Germinal center (tissue), 1 donor: ENCODE measurements around the gene SEMA4B.
"Not testable (repeated sequence)": the region's sequence is repeated elsewhere in the genome, so short reads cannot be mapped to it uniquely, and the experiment has no call there.

Experiments used
- DNase-seq: peaks from one replicate; pipeline ENCODE4 v3.0.0; 2012; ENCODE audit warnings: mixed read lengths, low spot score

SEMA4B gene, protein sequence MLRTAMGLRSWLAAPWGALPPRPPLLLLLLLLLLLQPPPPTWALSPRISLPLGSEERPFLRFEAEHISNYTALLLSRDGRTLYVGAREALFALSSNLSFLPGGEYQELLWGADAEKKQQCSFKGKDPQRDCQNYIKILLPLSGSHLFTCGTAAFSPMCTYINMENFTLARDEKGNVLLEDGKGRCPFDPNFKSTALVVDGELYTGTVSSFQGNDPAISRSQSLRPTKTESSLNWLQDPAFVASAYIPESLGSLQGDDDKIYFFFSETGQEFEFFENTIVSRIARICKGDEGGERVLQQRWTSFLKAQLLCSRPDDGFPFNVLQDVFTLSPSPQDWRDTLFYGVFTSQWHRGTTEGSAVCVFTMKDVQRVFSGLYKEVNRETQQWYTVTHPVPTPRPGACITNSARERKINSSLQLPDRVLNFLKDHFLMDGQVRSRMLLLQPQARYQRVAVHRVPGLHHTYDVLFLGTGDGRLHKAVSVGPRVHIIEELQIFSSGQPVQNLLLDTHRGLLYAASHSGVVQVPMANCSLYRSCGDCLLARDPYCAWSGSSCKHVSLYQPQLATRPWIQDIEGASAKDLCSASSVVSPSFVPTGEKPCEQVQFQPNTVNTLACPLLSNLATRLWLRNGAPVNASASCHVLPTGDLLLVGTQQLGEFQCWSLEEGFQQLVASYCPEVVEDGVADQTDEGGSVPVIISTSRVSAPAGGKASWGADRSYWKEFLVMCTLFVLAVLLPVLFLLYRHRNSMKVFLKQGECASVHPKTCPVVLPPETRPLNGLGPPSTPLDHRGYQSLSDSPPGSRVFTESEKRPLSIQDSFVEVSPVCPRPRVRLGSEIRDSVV

DNA sequence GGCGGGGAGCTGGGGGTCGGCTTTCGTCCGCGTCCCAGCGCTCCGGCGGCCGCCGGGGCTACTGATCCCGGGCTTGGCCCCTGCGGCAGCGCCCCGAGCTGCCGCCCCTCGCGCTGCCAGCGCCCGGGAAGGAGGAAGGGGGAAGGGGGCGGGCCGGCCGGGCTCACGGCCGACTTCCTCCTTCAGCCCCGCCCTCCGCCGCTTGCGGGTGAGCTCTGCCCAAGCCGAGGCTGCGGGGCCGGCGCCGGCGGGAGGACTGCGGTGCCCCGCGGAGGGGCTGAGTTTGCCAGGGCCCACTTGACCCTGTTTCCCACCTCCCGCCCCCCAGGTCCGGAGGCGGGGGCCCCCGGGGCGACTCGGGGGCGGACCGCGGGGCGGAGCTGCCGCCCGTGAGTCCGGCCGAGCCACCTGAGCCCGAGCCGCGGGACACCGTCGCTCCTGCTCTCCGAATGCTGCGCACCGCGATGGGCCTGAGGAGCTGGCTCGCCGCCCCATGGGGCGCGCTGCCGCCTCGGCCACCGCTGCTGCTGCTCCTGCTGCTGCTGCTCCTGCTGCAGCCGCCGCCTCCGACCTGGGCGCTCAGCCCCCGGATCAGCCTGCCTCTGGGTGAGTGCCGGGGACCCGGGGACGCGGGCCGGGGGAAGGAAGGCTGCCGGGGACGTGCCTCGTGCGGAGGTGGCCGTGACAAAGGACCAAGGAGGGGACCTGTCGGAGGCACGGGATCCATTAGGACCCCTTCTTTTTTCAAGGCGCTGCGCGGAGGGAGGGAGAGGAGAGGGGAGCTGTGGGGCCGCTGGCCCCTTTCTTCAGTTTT, at the start of gene SEMA4B:
Gene SEMA4B, plus strand, starts transcription at position 201 of the 814 bp plus-strand sequence. Its CDS starts 249 bp downstream, at position 450.
- DNase-seq = peak; percentile 92

DNA sequence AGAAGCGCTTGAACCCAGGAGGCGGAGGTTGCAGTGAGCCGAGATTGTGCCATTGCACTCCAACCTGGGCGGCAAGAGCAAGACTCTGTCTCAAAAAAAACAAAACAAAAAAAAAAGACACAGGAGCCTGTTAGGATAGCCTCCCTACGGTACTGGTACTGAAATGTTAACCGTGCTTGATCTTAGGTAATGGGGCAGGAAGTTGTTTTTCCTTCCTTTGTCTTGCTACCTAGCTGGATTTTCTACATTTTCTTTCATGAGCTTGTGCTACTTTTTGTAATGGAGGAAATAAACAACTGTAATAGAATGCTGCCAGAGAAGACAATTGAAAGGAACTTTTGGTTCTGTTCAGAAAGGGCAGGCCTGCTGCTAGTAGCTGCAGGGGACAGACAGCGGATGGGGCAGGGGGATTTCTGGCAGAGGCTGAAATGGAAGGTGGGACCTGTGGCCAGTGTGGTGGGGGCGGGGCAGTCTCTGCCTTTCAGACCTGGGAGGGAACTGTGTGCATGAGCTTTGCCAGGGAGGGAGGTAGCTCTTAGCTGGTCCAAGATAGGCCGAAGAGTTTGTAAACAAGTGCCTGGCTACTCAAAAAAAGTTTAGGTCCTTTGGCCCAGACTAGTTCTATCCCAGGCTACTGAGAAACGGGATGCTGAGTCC, 49.0 kb upstream of the SEMA4B start:
- no peak for DNase-seq

DNA sequence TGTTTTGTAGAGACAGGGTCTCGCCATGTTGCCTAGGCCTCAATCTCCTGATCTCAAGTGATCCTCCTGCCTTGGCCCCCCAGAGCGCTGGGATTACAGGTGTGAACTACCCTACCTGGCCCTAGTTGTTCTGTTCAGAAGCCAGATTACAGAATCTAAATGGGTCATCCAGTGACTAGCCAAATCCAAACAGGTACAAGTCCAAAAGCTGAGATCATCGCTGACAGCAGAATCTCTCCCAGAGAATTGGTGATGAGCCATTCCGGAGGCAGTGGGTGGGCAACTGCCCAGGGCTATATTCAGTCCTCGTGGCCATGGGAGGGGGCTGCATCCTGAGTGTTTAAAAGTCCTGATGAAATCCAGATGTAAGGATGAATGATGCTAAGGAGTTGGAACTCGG, 47.5 kb upstream of the SEMA4B start:
- no peak for DNase-seq

DNA sequence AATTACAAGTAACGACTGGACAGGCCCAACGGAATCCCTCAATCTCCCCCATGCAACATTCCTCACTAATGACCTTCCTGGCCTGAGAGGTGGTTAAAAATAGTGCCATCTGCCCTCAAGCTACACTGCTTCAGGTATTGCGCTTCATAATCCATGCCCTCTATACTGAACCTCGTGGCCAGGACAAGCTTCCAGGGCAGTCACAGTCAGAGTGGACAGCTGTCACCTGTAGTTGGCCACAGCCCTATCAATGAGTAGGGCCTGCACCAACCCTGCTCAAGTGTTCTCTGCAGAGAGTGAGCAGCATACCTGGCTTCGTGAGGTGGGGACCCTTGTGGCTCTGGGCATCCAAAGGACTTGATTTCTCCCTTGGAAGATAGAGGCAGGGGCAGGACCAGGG, 46.9 kb upstream of the SEMA4B start:
- no peak for DNase-seq

DNA sequence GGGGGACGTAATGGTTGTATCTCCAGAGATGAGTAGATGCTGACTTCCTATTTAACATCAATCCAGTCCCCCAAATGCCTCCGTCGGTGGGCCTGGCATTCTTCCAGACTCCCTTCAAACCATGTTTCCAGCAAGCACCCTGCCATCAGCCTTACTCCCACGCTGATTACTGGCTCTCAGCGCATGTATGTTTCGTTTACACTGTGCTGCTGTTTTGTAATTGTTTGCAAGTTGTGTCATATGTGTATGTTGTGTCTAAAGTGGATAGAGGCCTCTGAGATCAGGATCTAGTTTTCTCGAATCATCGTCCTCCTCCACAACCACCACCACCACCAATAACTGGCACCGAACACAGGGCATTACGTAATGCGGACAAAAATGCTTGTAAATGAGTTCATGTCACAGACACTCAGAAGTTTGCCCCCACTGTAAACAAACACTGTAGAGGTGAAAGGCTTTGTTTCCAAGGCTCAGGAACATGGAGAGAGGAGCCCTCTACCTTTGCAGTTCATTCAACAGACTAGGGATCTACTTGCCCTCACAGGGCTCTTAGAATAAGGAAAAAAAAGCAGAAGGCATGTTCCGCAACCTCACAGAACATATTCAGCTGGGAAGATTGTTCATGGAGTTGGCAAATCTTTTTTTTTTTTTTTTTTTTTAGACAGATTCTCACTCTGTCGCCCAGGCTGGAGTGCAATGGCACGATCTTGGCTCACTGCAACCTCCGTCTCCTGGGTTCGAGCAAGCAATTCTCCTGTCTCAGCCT, 46.1 kb upstream of the SEMA4B start:
- DNase-seq = no peak

DNA sequence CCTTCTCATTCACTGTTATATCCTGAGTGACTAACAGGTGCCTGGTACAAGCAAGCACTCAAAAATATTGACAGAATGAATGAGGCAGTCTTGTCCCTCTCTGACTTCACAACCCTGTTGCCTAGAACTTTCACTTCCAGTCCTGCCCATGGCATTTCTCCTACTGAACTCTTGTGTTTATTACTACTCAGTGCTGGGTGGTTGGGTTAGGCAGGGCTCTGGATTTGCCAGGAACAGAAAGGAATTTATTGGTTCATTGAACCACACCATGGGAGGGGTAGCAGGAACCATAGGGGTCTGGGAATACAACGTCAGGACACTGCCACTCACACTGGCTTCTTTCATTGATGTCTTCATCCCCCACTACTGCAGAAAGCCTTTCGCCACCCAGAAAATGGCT, 41.9 kb upstream of the SEMA4B start:
- no peak for DNase-seq

DNA sequence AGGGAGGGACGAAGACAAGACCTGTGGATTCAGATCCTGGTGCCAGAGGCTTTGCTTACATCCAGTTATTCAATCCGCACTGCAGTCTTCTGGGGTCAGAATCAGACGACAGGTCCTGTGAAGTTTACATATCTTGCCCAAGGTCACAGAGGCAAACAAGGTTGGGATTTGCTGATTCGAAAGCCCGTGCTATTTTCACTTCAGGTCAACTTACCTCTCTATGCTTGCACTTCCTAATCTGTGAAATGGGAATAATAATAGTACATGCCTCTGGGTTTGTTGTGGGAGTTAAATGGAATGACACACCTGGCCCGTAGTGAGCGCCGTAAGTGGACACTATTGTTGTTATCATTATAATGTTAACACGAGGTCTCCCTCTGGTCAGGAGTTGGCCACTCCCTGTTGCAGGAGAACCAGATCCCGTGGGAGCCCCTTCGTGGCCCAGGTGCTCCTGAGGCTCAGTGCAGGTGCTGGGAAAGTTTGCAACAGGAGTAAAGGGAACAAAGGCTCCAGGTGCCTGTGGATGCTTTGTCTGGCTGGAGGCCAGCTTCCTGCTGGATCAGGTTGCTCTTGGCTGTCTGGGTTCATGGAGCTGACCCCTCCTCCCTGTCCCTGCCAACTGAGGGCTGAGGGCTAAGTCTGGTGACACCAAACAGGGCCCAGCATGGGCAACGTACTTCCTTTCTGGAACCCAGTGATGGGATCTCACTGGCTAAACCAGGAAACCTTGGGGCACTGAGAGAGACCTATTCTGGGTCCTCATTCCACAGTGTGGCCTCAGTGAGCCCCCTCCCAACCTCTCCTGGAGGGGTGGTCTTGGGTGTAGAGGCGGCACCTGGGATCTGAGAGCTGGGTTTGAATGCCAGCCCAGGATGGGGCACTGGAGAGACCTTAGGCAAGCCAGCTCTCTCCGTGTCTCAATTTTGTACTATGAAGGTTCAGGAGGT, 40.1 kb upstream of the SEMA4B start:
- no peak for DNase-seq

DNA sequence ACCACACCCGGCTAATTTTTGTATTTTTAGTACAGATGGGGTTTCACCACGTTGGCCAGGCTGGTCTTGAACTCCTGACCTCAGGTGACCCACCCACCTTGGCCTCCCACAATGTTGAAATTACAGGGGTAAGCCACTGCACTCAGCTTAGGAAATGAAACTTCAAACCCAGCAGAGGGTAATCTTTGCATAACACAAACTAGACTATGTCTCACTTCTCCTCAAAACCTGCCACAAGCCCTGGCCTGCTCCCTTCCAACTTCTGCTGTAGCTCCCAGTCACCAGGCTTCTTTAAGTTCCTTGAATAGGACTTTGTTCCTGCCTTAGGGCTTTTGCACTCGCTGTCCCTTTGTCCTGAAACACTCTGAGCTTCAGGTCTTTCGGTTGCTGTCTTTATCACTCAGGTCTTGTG, 39.2 kb upstream of the SEMA4B start:
- DNase-seq = no peak

DNA sequence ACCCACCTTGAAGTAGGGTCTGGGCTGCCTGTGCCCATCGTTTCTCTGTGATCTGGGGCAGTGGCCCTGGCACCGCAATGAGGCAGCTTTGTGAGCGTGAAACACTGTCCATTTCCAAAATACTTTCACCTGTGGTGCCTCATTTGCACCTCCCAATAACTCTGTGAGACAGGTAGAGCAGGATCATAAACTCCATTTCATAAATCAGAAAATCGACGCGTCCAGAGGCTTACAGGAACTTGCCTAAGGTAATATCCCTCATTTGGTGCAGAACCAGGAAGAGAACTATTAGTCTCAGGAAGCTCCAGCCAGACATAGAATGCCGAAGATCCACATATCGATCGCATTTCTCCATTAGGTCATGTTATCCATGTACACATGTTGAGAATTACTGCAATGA, 38.2 kb upstream of the SEMA4B start:
- no peak for DNase-seq

DNA sequence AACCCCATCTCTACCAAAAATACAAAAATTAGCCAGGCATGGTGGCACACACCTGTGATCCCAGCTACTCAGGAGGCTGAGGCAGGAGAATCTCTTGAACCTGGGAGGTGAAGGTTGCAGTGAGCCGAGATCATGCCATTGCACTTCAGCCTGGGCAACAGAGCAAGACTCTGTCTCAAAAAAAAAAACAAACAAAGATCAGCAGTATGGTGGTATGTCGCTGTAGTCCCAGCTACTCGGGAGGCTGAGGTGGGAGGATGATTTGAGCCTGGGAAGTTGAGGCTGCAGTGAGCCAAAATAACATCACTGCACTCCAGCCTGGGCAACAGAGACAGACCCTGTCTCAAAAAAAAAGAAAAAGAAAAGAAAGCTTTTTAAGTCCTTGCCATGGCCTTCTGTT, 36.9 kb upstream of the SEMA4B start:
- not testable (repeated sequence) for DNase-seq

DNA sequence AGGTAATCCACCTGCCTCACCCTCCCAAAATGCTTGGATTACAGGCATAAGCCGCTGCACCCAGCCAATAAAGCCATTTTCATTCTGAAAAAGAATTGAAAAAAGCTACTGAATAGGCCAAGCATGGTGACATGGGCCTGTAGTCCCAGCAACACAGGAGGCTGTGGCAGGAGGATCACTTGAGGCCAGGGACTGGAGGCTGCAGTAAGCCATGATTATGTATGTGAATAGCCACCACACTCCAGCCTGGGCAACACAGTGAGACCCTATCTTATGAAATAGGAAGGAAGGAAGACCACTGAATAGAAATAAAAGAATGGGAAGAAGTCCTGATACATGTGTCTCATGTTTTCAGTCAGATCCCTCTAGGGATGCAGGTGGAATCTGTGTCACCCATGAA, 36.0 kb upstream of the SEMA4B start:
- DNase-seq = no peak

DNA sequence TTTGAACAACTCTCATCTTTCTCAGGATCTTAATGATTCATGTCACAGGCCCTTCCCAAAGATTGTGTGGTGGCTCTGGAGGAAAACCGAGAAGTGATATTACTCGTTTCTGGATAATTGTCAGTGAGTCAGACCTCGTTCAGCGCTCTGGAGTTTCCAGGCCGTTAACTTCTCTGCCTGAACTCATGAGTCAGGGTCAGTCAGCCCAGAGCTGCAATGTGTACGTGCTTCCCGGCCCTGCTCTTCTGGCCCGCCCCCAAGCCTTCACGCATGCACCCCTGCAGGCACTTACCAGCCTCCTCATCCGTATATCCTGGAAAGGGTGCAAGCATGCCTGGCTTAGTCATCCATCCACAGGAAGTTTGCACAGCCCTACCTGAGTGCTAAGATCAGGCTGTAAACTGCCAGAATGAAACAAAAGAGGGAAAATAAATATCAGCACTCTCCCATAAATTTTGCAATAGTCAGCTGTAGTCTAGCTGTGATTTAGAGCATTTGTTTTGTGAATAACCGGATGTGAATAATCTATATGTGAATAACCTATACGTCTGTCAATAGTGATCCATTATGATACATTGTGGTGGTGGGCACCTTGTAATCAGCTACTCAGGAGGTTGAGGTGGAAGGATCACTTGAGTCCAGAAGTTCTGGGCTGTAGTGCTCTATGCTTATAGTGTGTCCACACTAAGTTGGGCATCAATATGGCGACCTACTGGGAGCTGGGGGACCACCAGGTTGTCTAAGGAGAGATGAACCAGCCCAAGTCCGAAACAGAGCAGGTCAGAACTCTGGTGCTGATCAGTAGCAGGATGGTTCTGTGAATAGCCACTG, 35.3 kb upstream of the SEMA4B start:
- DNase-seq = no peak

DNA sequence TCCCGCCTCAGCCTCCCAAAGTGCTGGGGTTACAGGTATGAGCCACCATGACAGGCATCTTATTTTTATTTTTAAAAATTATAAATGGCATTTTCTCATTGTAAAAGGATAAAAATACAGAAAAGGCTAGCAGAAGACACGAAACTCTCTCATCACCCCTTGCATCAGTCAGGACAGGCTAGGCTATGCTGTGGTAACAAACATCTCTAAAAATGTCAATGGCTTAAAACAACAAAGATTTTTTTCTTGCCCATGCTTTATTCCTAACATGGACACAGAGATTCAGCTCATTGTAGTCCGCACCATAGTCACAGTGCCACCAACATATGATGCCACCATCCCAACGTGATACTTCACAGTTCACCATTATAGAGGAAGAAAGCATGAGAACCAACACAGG, 34.0 kb upstream of the SEMA4B start:
- DNase-seq = no peak

DNA sequence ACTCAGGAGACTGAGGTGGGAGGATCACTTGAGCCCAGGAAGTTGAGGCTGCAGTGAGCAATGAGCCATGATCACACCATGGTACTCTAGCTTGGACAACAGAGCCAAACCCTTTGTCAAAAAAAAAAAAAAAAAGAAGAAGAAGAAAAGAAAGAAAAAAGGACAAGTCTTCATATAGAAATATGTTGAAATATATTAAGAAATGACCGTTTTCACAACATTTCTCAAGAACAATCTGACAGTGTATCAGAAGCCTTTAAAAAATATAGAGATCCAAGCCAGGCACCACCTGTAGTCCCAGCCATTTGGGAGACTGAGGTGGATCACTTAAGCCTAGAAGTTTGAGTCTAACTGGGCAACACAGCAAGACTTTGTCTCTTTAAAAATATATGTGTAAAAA, 29.5 kb upstream of the SEMA4B start:
- no peak for DNase-seq

DNA sequence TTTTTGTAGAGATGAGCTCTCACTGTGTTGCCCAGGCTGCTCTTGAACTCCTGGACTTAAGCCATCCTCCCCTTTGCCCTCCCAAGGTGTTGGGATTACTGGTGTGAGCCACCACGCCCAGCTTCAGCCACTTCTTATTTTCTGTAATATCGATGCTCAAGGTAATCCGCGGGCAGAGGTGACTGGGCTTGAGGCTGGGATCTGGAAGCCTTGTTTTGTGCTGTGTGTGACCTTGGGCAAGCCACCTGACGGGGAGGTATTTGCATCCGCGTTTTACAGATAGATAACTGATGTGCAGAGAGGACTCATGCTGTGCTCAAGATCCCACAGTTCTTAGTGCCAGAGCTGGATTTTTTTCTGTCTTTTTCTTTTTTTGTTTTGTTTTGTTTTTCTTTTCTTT, 27.8 kb upstream of the SEMA4B start:
- no peak for DNase-seq

DNA sequence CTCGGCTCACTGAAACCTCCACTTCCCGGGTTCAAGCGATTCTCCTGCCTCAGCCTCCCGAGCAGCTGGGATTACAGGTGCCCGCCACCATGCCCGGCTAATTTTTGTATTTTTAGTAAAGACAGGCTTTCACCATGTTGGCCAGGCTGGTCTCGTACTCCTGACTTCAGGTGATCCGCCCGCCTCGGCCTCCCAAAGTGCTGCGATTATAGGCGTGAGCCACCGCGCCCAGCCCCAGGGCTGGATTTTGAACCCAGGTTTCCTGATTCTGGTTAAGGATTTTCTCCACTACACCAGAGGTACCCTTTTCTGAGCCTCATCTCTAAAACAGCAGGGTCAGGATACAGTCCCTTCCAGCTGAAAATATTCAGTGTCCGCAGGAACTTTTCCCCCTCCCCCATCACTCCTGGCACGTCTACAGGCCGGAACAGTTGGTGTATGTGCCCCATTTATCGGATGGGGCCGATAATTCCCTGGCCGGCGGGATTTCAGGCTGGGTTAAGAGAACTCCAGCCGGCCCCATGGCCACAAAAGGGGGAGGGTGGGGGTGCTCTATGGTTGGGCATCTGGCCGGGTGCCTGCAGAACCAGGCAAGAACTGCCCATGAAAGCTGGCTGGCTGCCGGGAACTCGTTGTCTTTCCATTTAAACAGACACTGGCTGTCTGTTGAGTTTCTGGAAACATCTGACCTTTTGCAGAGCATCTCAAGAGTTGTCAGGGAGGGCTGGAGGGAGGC, 26.8 kb upstream of the SEMA4B start:
- DNase-seq = no peak

DNA sequence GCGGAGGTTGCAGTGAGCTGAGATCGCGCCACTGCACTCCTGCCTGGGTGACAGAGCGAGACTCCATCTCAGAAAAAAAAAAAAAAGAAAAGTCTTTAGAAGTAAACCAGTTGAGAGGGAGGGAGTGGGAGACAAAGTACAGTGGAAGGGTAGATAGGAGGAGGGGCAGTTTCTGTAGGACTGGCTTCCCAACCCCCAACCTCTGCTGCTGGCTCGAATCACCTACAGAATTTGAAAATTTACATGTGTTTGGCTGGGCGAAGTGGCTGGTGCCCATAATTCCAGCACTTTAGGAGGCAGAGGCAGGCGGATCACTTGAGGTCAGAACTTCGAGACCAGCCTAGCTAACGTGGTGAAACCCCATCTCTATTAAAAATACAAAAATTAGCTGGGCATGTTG, 24.1 kb upstream of the SEMA4B start:
- DNase-seq = no peak
